ENCODE measurements around the gene SMG7.

The SMG7 gene

GRCh38 chr1:183470147-183470960, 1.9 kb upstream of the SMG7 start:
- DNase-seq: peak; percentile 90

GRCh38 chr1:183470961-183471742, 1.1 kb upstream of the SMG7 start:
- DNase-seq: peak; percentile 53

- peak; percentile 97 for DNase-seq
Observed at GRCh38 chr1:183471743-183472487, 384 bp upstream of the SMG7 start.

- no peak for DNase-seq
Observed at GRCh38 chr1:183473217-183473536, 878 bp downstream of the SMG7 start.

GRCh38 chr1:183476081-183476480, 3.8 kb downstream of the SMG7 start:
- DNase-seq: no peak

GRCh38 chr1:183477986-183478781, 5.9 kb downstream of the SMG7 start:
- DNase-seq: no peak

- DNase-seq: no peak
Observed at GRCh38 chr1:183480971-183481441, 8.7 kb downstream of the SMG7 start.

GRCh38 chr1:183483224-183483623, 10.9 kb downstream of the SMG7 start:
- DNase-seq: no peak

- no peak for DNase-seq
Observed at GRCh38 chr1:183484254-183484653, 12.0 kb downstream of the SMG7 start.

- no peak for DNase-seq
Observed at GRCh38 chr1:183484851-183485250, 12.6 kb downstream of the SMG7 start.

- DNase-seq: no peak
Observed at GRCh38 chr1:183487674-183488442, 15.6 kb downstream of the SMG7 start.

- DNase-seq: no peak
Observed at GRCh38 chr1:183490932-183491331, 18.6 kb downstream of the SMG7 start.

- DNase-seq: no peak
Observed at GRCh38 chr1:183493540-183494245, 21.4 kb downstream of the SMG7 start.

- DNase-seq: no peak
Observed at GRCh38 chr1:183495420-183495819, 23.1 kb downstream of the SMG7 start.

GRCh38 chr1:183497218-183497617, 24.9 kb downstream of the SMG7 start:
- no peak for DNase-seq

GRCh38 chr1:183498342-183498991, 26.2 kb downstream of the SMG7 start:
- no peak for DNase-seq

GRCh38 chr1:183505454-183506089, 33.3 kb downstream of the SMG7 start:
- DNase-seq: no peak

- DNase-seq: no peak
Observed at GRCh38 chr1:183506561-183506960, 34.3 kb downstream of the SMG7 start.

GRCh38 chr1:183508694-183509093, 36.4 kb downstream of the SMG7 start:
- DNase-seq: no peak

GRCh38 chr1:183512450-183512849, 40.2 kb downstream of the SMG7 start:
- no peak for DNase-seq
